Upper lobe of left lung (tissue), 4 donors: Measurements from ENCODE around the gene RMND5B.

ENCODE experiments used
- POLR2A ChIP-seq, 4 donors: fragments of 450-650 bp; IDR thresholded peaks; one replicate each; pipeline ENCODE4 v1.5.1; 2016 to 2017; ENCODE audit warnings: antibody characterized with exemption in 4 of 4, mild to moderate bottlenecking in 2 of 4
- POLR2AphosphoS5 ChIP-seq, 2 donors: sonication (generic); formaldehyde crosslinking; IDR thresholded peaks; one replicate each; pipeline ENCODE4 v1.5.1; 2017; ENCODE audit warnings: antibody characterized with exemption in 2 of 2
- TF ChIP-seq, protein P1 (sequence below), 6 experiments: fragments of 450-650 bp in 4 of 6; fragments of 200-600 bp in 2 of 6; sonication (generic) in 2 of 6; IDR thresholded peaks; one replicate each; pipeline ENCODE4 v1.5.1; 2016 to 2019; ENCODE audit warnings: antibody characterized with exemption in 6 of 6

DNA sequence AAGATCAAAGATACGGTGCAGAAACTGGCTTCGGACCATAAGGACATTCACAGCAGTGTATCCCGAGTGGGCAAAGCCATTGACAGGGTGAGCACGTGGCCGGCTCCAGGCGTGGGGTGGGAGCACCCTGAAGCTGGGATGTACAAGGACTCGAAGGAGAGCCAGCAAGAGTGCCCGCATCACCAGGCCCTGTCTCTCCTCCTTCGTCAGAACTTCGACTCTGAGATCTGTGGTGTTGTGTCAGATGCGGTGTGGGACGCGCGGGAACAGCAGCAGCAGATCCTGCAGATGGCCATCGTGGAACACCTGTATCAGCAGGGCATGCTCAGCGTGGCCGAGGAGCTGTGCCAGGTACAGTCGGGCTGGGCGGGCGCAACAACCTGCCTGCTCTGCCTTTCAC is 11.8 kb downstream of the RMND5B start:
- TF ChIP-seq, protein P1, sequence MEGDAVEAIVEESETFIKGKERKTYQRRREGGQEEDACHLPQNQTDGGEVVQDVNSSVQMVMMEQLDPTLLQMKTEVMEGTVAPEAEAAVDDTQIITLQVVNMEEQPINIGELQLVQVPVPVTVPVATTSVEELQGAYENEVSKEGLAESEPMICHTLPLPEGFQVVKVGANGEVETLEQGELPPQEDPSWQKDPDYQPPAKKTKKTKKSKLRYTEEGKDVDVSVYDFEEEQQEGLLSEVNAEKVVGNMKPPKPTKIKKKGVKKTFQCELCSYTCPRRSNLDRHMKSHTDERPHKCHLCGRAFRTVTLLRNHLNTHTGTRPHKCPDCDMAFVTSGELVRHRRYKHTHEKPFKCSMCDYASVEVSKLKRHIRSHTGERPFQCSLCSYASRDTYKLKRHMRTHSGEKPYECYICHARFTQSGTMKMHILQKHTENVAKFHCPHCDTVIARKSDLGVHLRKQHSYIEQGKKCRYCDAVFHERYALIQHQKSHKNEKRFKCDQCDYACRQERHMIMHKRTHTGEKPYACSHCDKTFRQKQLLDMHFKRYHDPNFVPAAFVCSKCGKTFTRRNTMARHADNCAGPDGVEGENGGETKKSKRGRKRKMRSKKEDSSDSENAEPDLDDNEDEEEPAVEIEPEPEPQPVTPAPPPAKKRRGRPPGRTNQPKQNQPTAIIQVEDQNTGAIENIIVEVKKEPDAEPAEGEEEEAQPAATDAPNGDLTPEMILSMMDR (IDR thresholded peaks at IDR 0.05): no peak
- no peak for TF ChIP-seq POLR2A (IDR thresholded peaks at IDR 0.05)
- TF ChIP-seq POLR2AphosphoS5 (IDR thresholded peaks at IDR 0.05): no peak
